DOHH2 (cell line): Measurements from ENCODE around the gene TMEM63C.

Experiments
- EZH2phosphoT487 ChIP-seq: fragments of 200-600 bp; sonication (generic); IDR thresholded peaks from 2 replicates; pipeline ENCODE4 v1.6.1; 2017; ENCODE audit warnings: borderline replicate concordance, mild to moderate bottlenecking, antibody characterized with exemption, low read length, moderate library complexity, mixed read lengths
- TF ChIP-seq, protein P1 (sequence below): fragments of 200-600 bp; sonication (generic); IDR thresholded peaks from one replicate; pipeline ENCODE4 v1.5.1; 2014; ENCODE audit warnings: antibody characterized with exemption, mild to moderate bottlenecking, low read depth, low read length; ENCODE audit not compliant: poor library complexity, severe bottlenecking

DNA sequence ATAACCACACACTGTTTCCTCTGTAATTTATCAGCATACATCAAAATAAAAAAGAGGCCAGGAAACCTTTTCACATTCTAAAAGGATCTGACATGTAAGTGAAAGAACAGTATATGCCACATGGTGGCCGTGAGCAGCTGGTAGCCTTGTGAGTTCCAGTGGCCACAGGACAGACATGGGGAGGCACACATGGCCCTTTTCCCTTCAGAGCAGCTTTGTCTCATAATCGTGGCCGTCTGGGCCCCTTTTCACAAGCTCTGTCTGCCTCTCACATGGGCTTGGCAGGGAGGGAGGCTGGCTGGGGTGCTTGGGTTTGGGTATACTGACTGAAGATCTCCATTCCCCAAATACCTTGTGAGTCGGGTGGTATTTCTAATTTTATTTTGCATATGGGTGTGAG lies 38.5 kb upstream of the TMEM63C start:
- TF ChIP-seq EZH2phosphoT487: no peak
- TF ChIP-seq, protein P1, sequence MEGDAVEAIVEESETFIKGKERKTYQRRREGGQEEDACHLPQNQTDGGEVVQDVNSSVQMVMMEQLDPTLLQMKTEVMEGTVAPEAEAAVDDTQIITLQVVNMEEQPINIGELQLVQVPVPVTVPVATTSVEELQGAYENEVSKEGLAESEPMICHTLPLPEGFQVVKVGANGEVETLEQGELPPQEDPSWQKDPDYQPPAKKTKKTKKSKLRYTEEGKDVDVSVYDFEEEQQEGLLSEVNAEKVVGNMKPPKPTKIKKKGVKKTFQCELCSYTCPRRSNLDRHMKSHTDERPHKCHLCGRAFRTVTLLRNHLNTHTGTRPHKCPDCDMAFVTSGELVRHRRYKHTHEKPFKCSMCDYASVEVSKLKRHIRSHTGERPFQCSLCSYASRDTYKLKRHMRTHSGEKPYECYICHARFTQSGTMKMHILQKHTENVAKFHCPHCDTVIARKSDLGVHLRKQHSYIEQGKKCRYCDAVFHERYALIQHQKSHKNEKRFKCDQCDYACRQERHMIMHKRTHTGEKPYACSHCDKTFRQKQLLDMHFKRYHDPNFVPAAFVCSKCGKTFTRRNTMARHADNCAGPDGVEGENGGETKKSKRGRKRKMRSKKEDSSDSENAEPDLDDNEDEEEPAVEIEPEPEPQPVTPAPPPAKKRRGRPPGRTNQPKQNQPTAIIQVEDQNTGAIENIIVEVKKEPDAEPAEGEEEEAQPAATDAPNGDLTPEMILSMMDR: no peak
